Superior temporal gyrus (tissue), 1 donor: Measurements from ENCODE around the gene ATG101.

Experiments used
- DNase-seq: peaks from one replicate; pipeline ENCODE4 v3.0.0-alpha.2; 2016; ENCODE audit errors: extremely low spot score

The ATG101 gene

GRCh38 chr12:52042706-52043385, 26.9 kb upstream of the ATG101 start:
- no peak for DNase-seq

- no peak for DNase-seq
Measured at GRCh38 chr12:52043386-52044212, 26.2 kb upstream of the ATG101 start.

- peak; percentile 62 for DNase-seq
Measured at GRCh38 chr12:52044292-52044983, 25.3 kb upstream of the ATG101 start.

- no peak for DNase-seq
Measured at GRCh38 chr12:52045794-52046199, 24.0 kb upstream of the ATG101 start.

- no peak for DNase-seq
Measured at GRCh38 chr12:52046859-52047258, 22.9 kb upstream of the ATG101 start.

GRCh38 chr12:52049286-52049685, 20.5 kb upstream of the ATG101 start:
- DNase-seq = no peak

- no peak for DNase-seq
Measured at GRCh38 chr12:52049688-52050087, 20.1 kb upstream of the ATG101 start.

GRCh38 chr12:52050116-52050757, 19.5 kb upstream of the ATG101 start:
- no peak for DNase-seq

GRCh38 chr12:52050758-52051541, 18.8 kb upstream of the ATG101 start, which contains the start of gene NR4A1:
Gene NR4A1, plus strand, starts transcription at chr12:52051442. Its CDS starts 2,887 bp downstream, at chr12:52054329.
- DNase-seq = peak; percentile 81

- no peak for DNase-seq
Measured at GRCh38 chr12:52052468-52053186, 17.2 kb upstream of the ATG101 start.

GRCh38 chr12:52053536-52054209, 16.1 kb upstream of the ATG101 start:
- DNase-seq = no peak

GRCh38 chr12:52054231-52054832, 15.4 kb upstream of the ATG101 start:
- no peak for DNase-seq

- no peak for DNase-seq
Measured at GRCh38 chr12:52054833-52055730, 14.7 kb upstream of the ATG101 start.

GRCh38 chr12:52055731-52056711, 13.8 kb upstream of the ATG101 start:
- DNase-seq = peak; percentile 46

GRCh38 chr12:52056801-52057637, 12.8 kb upstream of the ATG101 start:
- DNase-seq = no peak
